HG03342 (cell line): Measurements from ENCODE around the gene PTRHD1.
A peak's percentile ranks its signal among the peaks of the same experiment; 100 is the strongest.
"Not testable (repeated sequence)": the region's sequence is repeated elsewhere in the genome, so short reads cannot be mapped to it uniquely, and the experiment has no call there.

Experiments used
- ATAC-seq: cut with Tn5 transposase; IDR thresholded peaks from one replicate; pipeline ENCODE4 v1.9.1; 2021; ENCODE audit warnings: mild to moderate bottlenecking, moderate library complexity; ENCODE audit not compliant: unreplicated experiment

Gene PTRHD1

DNA sequence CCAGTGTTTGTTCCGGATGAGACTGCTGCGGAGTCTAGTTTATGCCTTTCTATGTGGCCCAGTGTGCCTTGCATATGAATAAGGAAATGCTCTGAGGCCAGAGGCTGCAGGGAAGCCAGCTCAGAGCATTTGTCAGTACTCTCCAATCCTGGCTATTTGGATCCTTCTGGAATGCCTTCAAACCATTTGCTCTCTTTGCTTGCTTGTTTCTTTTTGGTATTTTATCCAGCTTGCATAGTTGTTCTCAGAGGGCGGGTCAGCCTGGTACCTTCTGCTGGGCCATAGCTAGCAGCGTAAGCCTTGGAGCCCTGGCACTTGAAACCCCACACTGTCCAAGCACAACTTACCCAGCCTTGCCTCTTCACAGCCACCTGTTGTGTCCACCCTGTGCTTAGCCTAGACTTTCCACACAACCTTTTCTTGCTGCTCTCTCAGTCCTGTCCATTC is 20.5 kb upstream of the PTRHD1 start:
- ATAC-seq: no peak

DNA sequence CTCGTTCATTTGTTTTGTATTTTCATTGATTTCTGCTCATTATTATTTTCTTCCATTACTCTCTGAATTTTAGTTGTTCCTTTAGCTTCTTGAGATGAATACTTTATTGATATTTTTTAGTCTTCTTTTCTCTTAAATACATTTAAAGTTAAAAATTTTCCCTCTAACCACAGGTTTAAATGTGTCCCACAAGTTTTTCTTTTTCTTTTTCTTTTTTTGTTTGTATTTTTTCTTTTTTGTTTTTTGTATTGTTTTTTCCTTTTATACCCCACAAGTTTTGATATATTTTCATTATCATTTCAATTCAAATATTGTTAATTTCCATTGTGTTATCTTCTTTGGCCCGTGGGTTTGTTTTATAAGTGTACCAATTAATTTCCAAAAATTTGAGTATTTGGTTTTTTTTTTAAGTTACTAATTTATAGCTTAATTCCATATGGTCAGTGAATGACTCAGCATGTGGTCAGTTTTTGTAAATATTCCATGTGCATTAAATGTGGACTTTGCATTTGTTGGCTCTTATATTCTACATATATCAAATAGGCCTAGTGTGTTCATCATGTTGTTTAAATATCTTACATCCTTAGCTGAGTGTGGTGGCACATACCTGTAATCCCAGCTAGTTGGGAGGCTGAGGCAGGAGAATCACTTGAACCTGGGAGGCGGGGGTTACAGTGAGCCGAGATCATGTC is 16.3 kb upstream of the PTRHD1 start:
- ATAC-seq: no peak

GRCh38 chr2:24806661-24807036 is 13.5 kb upstream of the PTRHD1 start:
- no peak for ATAC-seq

GRCh38 chr2:24805811-24806660 is 12.8 kb upstream of the PTRHD1 start:
- not testable (repeated sequence) for ATAC-seq

GRCh38 chr2:24800487-24800886 is 7.3 kb upstream of the PTRHD1 start:
- ATAC-seq: not testable (repeated sequence)

- ATAC-seq: no peak
Measured at GRCh38 chr2:24797644-24798043, 4.5 kb upstream of the PTRHD1 start.

DNA sequence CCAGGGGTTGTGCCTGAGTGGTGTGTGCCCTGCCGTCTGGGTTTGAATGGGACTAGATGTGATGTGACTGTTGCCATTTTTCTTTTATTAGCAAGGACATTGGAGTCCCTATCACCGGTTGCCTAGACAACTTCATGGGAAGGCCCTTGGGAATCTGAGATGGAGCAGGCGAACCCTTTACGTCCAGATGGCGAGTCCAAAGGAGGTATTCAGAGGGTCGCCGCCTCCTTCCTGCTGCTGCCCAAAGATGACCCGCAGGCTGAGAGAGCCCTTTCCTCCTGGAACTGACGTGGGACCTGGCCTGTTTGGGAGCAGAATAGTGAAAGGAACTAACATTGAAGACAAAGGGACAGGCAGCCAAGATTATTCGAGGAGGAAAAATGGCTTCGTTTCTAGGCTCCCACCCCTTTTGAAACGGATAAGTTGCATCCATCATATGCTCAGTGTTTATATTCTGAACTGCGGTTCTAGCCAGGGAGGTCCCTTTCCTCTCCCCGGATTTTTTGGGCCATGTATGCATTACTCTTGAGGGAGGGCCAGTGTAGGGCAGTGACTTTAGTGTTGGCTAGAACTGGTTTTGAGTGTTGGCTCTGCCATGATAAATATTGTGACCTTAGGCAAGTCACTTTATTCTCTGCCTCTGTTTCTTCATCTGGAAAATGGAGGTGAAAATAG is 707 bp upstream of the PTRHD1 start:
- ATAC-seq: no peak

DNA sequence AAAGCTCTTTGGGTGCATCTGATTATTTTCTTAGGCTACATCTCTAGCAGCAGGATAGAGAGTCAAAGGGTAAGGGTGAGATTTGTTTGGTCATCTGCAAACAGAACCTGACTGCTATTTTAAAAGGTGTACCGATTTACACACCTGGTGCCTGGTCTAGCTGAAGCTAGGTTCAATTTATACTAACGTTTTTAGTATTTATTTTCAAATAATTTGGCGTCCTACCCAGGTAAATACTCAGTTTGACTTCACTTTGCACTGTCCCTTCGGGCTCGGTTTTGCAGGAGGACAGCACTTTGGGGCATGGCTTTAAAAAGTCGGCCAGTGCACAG is 683 bp downstream of the PTRHD1 start:
- no peak for ATAC-seq

GRCh38 chr2:24791452-24791851 is 1.7 kb downstream of the PTRHD1 start:
- ATAC-seq: no peak

DNA sequence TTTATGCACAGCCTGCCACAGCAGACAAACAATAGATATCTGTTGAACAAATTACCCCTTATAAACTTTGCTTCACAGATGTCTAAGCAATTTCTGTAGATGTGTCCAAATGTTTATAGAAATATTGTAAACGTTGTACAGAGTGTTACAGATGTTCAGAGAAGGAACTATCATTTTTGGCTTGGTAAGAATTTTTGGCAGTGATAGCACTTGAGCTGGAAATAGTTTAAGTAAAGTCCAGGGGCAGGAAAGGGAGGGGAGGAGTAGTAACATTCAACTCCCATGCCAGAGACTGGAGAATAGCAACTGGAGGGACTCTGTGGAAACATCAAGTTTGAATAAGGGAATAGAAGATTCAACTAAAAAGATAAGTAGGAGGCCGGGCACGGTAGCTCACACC is 4.4 kb downstream of the PTRHD1 start:
- no peak for ATAC-seq

DNA sequence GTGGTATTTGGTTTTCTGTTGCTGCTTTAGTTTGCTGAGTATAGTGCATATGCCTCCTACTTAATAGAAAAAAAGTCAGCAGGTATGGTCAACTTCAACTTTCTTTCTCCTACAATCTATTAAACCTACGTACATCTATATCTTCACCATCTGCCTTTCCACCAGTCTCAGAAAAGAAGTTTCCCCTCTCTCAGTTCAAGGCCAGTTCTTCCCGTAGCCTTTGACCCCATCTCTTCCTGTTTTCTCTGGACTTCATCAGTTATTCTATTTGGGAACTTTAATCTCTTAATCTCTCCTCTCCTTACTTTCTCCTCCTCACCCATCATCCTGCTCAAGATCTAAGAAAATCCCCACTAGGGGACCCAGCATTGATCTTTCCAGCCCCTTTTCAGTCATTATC is 5.7 kb downstream of the PTRHD1 start:
- ATAC-seq: no peak

DNA sequence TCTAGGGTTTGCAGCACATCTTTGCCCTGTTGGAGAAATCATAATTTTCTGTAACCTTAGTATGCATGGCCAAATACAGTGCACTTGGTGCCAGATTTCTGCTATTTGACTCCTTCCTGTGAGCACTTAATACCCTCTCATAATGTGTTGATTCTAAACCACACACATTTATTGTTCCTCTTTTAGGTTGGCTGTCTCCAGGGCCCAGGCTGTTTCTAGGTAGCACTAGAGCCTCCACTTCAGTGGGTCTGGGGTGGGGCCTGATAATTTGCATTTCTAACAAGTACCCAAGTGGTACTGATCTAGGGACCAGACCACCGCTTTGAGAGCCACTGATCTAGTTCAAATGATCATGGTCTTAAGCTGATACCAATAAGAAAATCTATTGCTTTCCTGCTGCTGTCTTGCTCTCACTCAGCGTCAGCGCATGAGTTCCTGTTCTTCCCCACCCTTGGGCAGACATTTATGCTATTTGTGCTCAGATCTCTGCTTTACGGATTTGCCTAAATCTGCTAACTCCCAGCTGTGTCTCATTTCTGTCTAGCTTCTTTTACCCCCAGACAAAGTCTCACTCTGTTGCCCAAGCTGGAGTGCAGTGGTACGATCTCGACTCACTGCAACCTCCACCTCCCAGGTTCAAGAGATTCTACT is 7.4 kb downstream of the PTRHD1 start:
- ATAC-seq: peak; percentile 98

DNA sequence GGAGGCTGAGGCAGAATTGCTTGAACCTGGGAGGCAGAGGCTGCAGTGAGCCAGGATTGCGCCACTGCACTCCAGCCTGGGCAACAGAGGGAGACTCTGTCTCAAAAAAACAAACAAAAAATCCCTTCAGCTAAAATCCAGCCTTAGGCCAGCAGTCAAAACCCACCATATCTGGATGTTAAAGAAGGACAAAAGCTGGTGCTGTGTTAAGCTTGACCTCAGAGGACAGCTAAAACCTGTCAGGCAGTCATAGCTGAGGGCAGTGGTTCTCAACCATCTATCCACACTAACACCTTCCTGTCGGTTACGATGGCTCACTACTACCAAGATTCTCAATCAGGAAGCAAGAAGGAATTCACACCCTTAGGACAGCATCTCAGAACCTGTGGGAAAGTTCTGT is 9.6 kb downstream of the PTRHD1 start:
- ATAC-seq: no peak

- ATAC-seq: no peak
Measured at GRCh38 chr2:24779116-24779515, 14.1 kb downstream of the PTRHD1 start.

DNA sequence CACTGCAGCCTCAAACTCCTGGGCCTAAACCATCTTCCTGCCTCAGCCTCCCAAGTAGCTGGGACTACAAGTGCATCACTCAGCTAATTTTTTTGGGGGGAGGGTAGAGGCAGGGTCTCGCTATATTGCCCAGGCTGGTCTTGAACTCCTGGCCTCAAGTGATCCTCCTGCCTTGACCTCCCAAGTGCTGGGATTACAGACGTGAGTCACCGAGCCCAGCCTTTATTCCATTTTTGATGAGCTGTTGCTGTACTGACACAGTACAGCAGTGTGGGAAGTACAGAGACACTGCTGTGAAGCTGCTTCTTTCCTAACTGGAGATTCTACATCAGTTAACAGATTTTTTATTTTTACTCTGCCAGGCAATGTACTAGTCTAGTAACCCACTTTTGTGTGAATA is 18.8 kb downstream of the PTRHD1 start:
- no peak for ATAC-seq

GRCh38 chr2:24771764-24772586 is 21.2 kb downstream of the PTRHD1 start:
- ATAC-seq: no peak

DNA sequence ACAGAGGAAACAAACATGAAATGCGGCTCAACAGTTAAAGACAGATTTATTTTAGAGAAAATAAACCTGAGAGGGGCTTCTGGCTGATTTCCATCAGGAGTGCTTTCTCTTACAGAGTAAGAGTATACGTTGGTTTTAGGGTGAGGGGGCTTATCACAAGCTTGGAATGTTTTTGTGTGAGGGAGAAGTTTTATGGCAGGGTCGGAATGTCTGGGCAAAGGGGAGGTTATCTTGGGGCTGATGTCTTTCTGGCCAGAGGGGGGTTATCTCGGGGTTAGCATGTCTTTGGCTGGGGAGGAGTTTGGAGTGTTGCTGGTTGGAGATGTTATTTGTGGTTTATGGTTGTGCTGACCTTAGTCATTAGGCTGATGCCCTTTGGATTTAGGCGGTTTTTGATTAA is 22.1 kb downstream of the PTRHD1 start:
- no peak for ATAC-seq

- ATAC-seq: no peak
Measured at GRCh38 chr2:24768601-24769000, 24.6 kb downstream of the PTRHD1 start.

DNA sequence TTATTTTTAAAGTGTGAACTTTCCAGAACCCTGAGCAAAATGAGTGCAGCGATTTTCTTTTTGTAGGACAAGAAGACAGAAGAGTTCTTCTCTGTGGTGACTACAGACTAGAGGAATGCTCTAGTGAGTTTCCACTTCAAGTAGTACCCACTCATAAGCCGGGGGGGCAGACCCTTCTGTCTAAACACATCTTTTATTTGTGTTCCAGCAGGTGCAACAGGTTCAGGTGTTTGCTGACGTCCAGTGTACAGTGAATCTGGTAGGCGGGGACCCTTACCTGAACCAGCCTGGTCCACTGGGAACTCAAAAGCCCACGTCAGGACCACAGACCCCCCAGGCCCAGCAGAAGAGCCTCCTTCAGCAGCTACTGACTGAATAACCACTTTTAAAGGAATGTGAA is 25.2 kb downstream of the PTRHD1 start:
- ATAC-seq: no peak

DNA sequence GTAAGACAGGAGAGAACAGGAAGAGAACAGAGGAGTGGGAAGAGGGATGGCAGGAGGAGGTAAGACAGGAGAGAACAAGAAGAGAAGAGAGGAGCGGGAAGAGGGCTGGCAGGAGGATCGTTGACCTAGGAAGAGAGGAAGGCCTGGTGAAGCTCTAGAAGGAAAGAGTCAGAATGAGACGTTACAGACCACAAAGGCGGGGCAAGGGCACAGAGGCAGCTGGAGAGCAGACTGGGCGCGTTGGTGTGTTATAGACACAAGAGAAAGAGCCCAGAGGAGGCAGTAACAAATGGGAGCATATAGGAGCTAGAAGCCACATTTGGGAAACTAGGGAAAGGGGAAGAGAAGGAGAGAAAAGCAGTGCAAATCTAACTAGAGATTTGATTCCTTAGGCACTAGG is 26.6 kb downstream of the PTRHD1 start:
- ATAC-seq: no peak

- no peak for ATAC-seq
Measured at GRCh38 chr2:24763843-24764242, 29.3 kb downstream of the PTRHD1 start.
